ENCODE data around the gene SOBP.

The SOBP gene

DNA sequence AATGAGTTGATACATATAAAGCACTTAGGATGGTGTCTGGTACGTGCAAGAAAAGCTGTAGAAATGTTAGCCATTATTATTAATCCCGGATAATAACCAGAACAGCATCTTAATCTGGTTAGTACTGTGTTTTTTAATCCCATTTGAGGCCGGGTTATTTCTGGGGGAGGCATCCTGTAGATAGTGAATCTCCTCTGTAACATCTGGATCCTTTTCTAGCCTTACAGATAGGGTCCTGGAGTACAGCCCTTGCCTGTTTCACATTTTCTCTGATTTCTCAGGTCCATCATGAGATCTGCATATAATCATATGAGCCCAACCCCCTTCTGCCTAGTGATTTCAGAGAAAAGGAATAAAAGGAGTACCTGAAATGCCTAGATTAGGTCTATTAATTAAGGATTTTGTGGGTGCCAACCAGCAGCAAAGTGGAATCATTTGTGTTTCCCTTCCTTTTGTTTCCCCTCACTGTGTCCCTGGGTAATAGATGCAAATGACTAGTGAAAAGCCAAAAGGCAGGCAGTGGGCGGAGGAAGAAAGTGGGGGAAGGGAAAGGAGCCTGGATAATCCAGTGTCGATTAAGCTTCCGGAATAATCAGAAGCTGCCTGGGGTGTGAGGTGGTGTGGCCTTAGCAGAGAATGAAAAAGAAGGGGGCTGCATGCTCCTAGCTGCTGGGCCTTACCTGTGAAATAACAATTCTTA, 88.9 kb downstream of the SOBP start:
- H3K4me1 ChIP-seq (ENCODE audit: control insufficient read depth, insufficient read depth, low read length) = no peaks in the 10 kb centered on the region
- peaks cover 9% of the 10 kb centered on the region for H3K27me3 ChIP-seq (ENCODE audit: control insufficient read depth, insufficient read depth, low read length)
- no peak overlapping the region for H3K4me3 ChIP-seq (ENCODE audit: low read length)
- no peaks in the 10 kb centered on the region for H3K36me3 ChIP-seq (ENCODE audit: insufficient read depth, low read length)
- H3K9me3 ChIP-seq (replicated peaks; ENCODE audit: low read length) = no peaks in the 10 kb centered on the region
- H3K9ac ChIP-seq (ENCODE audit: low read depth, low read length) = no peak overlapping the region
- no peak overlapping the region for H3K4me2 ChIP-seq (ENCODE audit: low read length)

GRCh38 chr6:107579456-107580056, 89.6 kb downstream of the SOBP start:
- no peaks in the 10 kb centered on the region for H3K4me1 ChIP-seq (ENCODE audit: control insufficient read depth, insufficient read depth, low read length)
- H3K27me3 ChIP-seq (ENCODE audit: control insufficient read depth, insufficient read depth, low read length) = peaks cover 9% of the 10 kb centered on the region

DNA sequence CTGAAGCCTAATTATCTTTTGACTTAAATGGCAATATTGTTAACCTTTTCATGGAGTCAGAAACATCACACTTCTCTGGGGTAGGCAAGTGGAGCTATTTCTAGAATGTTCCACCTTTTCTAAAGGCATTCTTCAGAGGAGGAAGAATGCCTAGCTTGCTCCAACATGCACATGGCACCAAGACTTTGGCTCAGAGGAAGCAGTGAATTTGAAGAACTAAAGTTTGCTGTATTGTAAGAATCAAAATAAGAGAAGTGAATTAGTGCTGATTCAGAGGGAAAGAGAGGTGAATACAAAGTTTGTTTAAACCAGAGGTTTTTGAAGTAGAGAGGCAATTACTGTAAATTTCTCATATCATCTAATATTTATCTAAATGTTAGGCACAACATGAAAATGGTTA, 92.2 kb downstream of the SOBP start:
- Histone ChIP-seq H3K9ac (ENCODE audit: low read depth, low read length) (no peak overlapping the region), H3K4me2 (ENCODE audit: low read length) (no peak overlapping the region), H3K27me3 (ENCODE audit: control insufficient read depth, insufficient read depth, low read length) (peaks cover 9% of the 10 kb centered on the region), H3K36me3 (ENCODE audit: insufficient read depth, low read length) (no peaks in the 10 kb centered on the region), H3K4me3 (ENCODE audit: low read length) (no peak overlapping the region), H3K4me1 (ENCODE audit: control insufficient read depth, insufficient read depth, low read length) (no peaks in the 10 kb centered on the region), H3K9me3 (replicated peaks; ENCODE audit: low read length) (no peaks in the 10 kb centered on the region)

More at GRCh38 chr6:107579456-107580056, 89.6 kb downstream of the SOBP start:
- Histone ChIP-seq H3K9ac (ENCODE audit: low read depth, low read length) (no peak overlapping the region), H3K9me3 (replicated peaks; ENCODE audit: low read length) (no peaks in the 10 kb centered on the region), H3K4me2 (ENCODE audit: low read length) (no peak overlapping the region), H3K4me3 (ENCODE audit: low read length) (no peak overlapping the region), H3K36me3 (ENCODE audit: insufficient read depth, low read length) (no peaks in the 10 kb centered on the region)

DNA sequence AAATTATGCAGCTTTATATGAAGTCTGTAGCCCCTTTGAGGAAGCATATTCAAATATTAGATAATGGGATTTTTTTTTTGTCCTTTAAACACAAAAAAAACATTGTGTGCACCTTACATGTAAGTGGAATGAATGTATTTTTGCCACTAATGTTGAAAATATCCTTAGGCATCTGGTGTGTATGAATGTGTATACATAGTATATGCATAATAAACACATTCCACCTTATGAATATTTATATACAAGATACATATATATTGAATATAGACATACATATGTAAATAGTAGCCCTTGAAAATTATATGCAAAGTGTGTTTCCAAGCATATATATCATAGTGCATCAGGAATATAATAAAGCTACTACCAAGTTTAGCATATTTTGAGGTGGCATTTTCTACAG, 94.8 kb downstream of the SOBP start:
- Histone ChIP-seq H3K9ac (ENCODE audit: low read depth, low read length) (no peak overlapping the region), H3K27me3 (ENCODE audit: control insufficient read depth, insufficient read depth, low read length) (peaks cover 9% of the 10 kb centered on the region), H3K9me3 (replicated peaks; ENCODE audit: low read length) (no peaks in the 10 kb centered on the region), H3K4me3 (ENCODE audit: low read length) (no peak overlapping the region), H3K4me1 (ENCODE audit: control insufficient read depth, insufficient read depth, low read length) (no peaks in the 10 kb centered on the region), H3K4me2 (ENCODE audit: low read length) (no peak overlapping the region), H3K36me3 (ENCODE audit: insufficient read depth, low read length) (no peaks in the 10 kb centered on the region)

DNA sequence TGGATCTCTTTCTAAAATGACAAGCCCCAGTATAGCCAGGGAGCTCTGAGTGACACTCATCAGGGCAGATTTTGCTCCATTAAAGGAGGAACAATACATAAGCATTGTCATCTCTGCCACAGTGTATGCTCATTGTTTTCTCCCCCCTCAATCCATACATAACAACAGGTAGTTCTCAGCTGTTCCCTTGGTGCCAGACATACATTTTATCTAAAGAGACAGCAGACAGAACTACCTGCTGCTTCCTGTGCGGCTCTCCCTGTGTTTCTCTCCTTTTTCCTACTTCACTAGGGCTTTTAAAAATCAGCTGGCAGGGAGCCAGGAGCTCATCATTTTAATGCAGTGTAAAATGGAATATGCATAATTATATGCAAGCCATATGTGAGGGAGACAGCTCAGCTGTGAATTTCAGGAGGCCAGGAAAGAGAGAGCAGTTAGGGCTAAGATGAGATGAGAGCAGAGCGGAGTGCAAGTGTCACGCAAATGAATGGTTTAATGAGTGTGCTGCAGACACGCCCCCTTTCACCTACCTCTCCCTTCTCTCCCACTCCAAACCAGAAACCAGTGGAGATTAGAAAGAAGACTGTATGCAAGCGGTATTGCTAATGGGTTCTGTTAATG, 96.0 kb downstream of the SOBP start:
- H3K27me3 ChIP-seq (ENCODE audit: control insufficient read depth, insufficient read depth, low read length) = peaks cover 10% of the 10 kb centered on the region

GRCh38 chr6:107587451-107587850, 97.5 kb downstream of the SOBP start:
- Histone ChIP-seq H3K4me3 (ENCODE audit: low read length) (no peak overlapping the region), H3K4me1 (ENCODE audit: control insufficient read depth, insufficient read depth, low read length) (no peaks in the 10 kb centered on the region), H3K27me3 (ENCODE audit: control insufficient read depth, insufficient read depth, low read length) (peaks cover 6% of the 10 kb centered on the region), H3K36me3 (ENCODE audit: insufficient read depth, low read length) (no peaks in the 10 kb centered on the region), H3K4me2 (ENCODE audit: low read length) (no peak overlapping the region), H3K9ac (ENCODE audit: low read depth, low read length) (no peak overlapping the region), H3K9me3 (replicated peaks; ENCODE audit: low read length) (no peaks in the 10 kb centered on the region)

More for the DNA sequence above, 96.0 kb downstream of the SOBP start:
- Histone ChIP-seq H3K9me3 (replicated peaks; ENCODE audit: low read length) (no peaks in the 10 kb centered on the region), H3K4me2 (ENCODE audit: low read length) (no peak overlapping the region), H3K9ac (ENCODE audit: low read depth, low read length) (no peak overlapping the region), H3K4me3 (ENCODE audit: low read length) (no peak overlapping the region), H3K36me3 (ENCODE audit: insufficient read depth, low read length) (no peaks in the 10 kb centered on the region), H3K4me1 (ENCODE audit: control insufficient read depth, insufficient read depth, low read length) (no peaks in the 10 kb centered on the region)

- no peaks in the 10 kb centered on the region for H3K4me1 ChIP-seq (ENCODE audit: control insufficient read depth, insufficient read depth, low read length)
- H3K9ac ChIP-seq (ENCODE audit: low read depth, low read length) = no peak overlapping the region
- H3K27me3 ChIP-seq (ENCODE audit: control insufficient read depth, insufficient read depth, low read length) = peaks cover 6% of the 10 kb centered on the region
- H3K36me3 ChIP-seq (ENCODE audit: insufficient read depth, low read length) = no peaks in the 10 kb centered on the region
- no peaks in the 10 kb centered on the region for H3K9me3 ChIP-seq (replicated peaks; ENCODE audit: low read length)
- no peak overlapping the region for H3K4me3 ChIP-seq (ENCODE audit: low read length)
- no peak overlapping the region for H3K4me2 ChIP-seq (ENCODE audit: low read length)
Observed at GRCh38 chr6:107589199-107589598, 99.3 kb downstream of the SOBP start.

DNA sequence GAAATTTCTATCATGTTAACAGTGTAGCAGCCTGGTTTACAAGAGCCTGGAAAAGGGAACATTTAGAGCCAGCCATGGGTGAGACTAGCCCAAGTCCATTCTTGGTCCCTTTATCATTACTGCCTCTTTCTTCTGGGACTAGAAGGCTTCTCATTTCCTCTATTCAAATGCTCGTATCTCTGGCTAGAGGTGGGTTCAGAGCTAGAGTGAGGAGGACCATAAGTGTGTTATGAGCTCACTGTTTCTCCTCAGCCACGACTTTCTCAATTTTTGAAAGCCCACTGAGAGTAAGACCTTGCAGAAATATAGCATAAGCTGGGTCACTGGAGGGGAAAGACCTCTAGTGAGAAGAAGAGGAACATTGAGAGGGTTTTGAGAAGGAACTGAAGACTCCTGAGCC, 100.0 kb downstream of the SOBP start:
- Histone ChIP-seq H3K4me1 (ENCODE audit: control insufficient read depth, insufficient read depth, low read length) (no peaks in the 10 kb centered on the region), H3K9me3 (replicated peaks; ENCODE audit: low read length) (no peaks in the 10 kb centered on the region), H3K9ac (ENCODE audit: low read depth, low read length) (no peak overlapping the region), H3K36me3 (ENCODE audit: insufficient read depth, low read length) (no peaks in the 10 kb centered on the region), H3K4me3 (ENCODE audit: low read length) (no peak overlapping the region), H3K27me3 (ENCODE audit: control insufficient read depth, insufficient read depth, low read length) (peaks cover 6% of the 10 kb centered on the region), H3K4me2 (ENCODE audit: low read length) (no peak overlapping the region)

- Histone ChIP-seq H3K4me1 (ENCODE audit: control insufficient read depth, insufficient read depth, low read length) (no peaks in the 10 kb centered on the region), H3K9ac (ENCODE audit: low read depth, low read length) (no peak overlapping the region), H3K9me3 (replicated peaks; ENCODE audit: low read length) (no peaks in the 10 kb centered on the region), H3K4me2 (ENCODE audit: low read length) (no peak overlapping the region), H3K4me3 (ENCODE audit: low read length) (no peak overlapping the region), H3K27me3 (ENCODE audit: control insufficient read depth, insufficient read depth, low read length) (peaks cover 6% of the 10 kb centered on the region), H3K36me3 (ENCODE audit: insufficient read depth, low read length) (no peaks in the 10 kb centered on the region)
Observed at GRCh38 chr6:107590378-107590777, 100.5 kb downstream of the SOBP start.

- H3K36me3 ChIP-seq (ENCODE audit: insufficient read depth, low read length) = no peaks in the 10 kb centered on the region
- peaks cover 6% of the 10 kb centered on the region for H3K27me3 ChIP-seq (ENCODE audit: control insufficient read depth, insufficient read depth, low read length)
- H3K9ac ChIP-seq (ENCODE audit: low read depth, low read length) = no peak overlapping the region
- no peaks in the 10 kb centered on the region for H3K9me3 ChIP-seq (replicated peaks; ENCODE audit: low read length)
- H3K4me3 ChIP-seq (ENCODE audit: low read length) = no peak overlapping the region
- no peak overlapping the region for H3K4me2 ChIP-seq (ENCODE audit: low read length)
- no peaks in the 10 kb centered on the region for H3K4me1 ChIP-seq (ENCODE audit: control insufficient read depth, insufficient read depth, low read length)
Observed at GRCh38 chr6:107591346-107591745, 101.4 kb downstream of the SOBP start.

DNA sequence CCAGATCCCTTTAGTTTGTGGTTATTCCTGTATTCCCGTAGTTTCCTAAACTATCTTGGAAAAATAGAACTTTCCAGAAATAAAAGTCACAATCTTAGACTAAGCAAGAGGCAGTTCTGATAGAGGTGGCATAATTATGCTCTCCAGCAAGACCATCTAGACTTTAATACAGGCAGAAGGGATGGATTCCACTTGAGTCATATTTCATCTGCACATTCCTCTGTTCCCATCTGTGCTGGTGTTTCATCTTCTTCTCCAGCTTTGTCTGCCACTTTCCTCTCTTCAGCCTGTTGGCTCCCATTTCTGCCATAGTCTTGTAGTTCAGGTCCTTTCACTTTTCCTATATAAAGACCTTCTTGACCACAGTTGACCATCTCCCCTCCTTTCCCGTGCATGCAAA, 102.9 kb downstream of the SOBP start:
- Histone ChIP-seq H3K36me3 (ENCODE audit: insufficient read depth, low read length) (no peaks in the 10 kb centered on the region), H3K4me1 (ENCODE audit: control insufficient read depth, insufficient read depth, low read length) (no peaks in the 10 kb centered on the region), H3K4me3 (ENCODE audit: low read length) (no peak overlapping the region), H3K9ac (ENCODE audit: low read depth, low read length) (no peak overlapping the region), H3K4me2 (ENCODE audit: low read length) (no peak overlapping the region), H3K9me3 (replicated peaks; ENCODE audit: low read length) (no peaks in the 10 kb centered on the region), H3K27me3 (ENCODE audit: control insufficient read depth, insufficient read depth, low read length) (peaks cover 6% of the 10 kb centered on the region)

DNA sequence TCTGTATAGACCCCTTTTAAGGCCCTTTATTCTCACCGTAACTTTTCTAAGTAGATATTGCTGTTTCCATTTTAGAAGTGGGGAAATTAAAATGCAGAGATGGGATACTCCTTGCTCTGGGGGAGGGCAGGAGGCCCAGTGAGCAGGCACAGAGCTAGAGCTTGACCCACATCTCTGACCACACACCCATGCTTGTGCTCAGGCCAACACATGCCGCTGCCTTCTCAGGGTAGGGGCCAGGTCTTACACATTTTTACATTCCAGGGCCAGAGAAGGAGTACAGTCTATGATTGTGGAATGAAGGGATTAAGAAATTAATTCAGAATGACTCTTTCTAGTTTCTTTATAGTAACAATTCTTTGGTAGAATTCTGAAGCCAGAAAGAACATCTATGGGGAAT, 104.8 kb downstream of the SOBP start:
- Histone ChIP-seq H3K27me3 (ENCODE audit: control insufficient read depth, insufficient read depth, low read length) (peaks cover 6% of the 10 kb centered on the region), H3K9me3 (replicated peaks; ENCODE audit: low read length) (no peaks in the 10 kb centered on the region), H3K9ac (ENCODE audit: low read depth, low read length) (no peak overlapping the region), H3K4me3 (ENCODE audit: low read length) (no peak overlapping the region), H3K36me3 (ENCODE audit: insufficient read depth, low read length) (no peaks in the 10 kb centered on the region), H3K4me2 (ENCODE audit: low read length) (no peak overlapping the region), H3K4me1 (ENCODE audit: control insufficient read depth, insufficient read depth, low read length) (no peaks in the 10 kb centered on the region)
